ENCODE data around the gene CD80. TPM values are rescaled to one million over a fixed set of nuclear protein-coding genes. Genes with fewer than 3 reads are reported as not detected.

Gene CD80
- total RNA-seq, 1 donor from 2014 or later: not detected

DNA sequence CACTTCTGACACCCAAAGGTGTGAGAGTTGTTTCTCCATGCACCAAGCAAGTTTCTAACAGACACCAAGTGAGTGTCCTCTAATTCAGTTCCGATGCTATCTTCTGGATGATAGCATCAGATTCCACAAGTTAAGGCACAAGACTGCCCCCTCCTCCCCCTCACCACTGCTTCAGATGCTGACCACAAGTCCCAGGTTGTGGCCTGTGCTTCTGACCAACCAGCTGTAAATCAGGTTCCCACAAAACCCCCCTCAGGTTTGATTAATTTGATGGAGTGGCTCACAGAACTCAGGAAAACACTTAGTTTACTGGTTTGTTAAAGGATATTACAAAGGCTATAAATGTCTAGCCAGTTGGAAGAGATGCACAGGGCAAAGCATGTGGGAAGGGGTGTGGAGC lies 31.3 kb upstream of the CD80 start:
- no peak for DNase-seq
- Mint-ChIP-seq H3K4me1 (ENCODE audit: low read depth, unreplicated experiment) (no peaks in the 10 kb centered on the region), H3K27me3 (ENCODE audit: unreplicated experiment) (no peaks in the 10 kb centered on the region), H3K27ac (ENCODE audit: unreplicated experiment) (no peak overlapping the region), H3K9me3 (ENCODE audit: unreplicated experiment) (no peaks in the 10 kb centered on the region), H3K4me3 (ENCODE audit: unreplicated experiment) (no peak overlapping the region), H3K36me3 (ENCODE audit: unreplicated experiment) (no peaks in the 10 kb centered on the region)
- TF ChIP-seq, protein P1, sequence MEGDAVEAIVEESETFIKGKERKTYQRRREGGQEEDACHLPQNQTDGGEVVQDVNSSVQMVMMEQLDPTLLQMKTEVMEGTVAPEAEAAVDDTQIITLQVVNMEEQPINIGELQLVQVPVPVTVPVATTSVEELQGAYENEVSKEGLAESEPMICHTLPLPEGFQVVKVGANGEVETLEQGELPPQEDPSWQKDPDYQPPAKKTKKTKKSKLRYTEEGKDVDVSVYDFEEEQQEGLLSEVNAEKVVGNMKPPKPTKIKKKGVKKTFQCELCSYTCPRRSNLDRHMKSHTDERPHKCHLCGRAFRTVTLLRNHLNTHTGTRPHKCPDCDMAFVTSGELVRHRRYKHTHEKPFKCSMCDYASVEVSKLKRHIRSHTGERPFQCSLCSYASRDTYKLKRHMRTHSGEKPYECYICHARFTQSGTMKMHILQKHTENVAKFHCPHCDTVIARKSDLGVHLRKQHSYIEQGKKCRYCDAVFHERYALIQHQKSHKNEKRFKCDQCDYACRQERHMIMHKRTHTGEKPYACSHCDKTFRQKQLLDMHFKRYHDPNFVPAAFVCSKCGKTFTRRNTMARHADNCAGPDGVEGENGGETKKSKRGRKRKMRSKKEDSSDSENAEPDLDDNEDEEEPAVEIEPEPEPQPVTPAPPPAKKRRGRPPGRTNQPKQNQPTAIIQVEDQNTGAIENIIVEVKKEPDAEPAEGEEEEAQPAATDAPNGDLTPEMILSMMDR (IDR thresholded peaks at IDR 0.05; ENCODE audit: partially characterized antibody, unreplicated experiment): no peak

DNA sequence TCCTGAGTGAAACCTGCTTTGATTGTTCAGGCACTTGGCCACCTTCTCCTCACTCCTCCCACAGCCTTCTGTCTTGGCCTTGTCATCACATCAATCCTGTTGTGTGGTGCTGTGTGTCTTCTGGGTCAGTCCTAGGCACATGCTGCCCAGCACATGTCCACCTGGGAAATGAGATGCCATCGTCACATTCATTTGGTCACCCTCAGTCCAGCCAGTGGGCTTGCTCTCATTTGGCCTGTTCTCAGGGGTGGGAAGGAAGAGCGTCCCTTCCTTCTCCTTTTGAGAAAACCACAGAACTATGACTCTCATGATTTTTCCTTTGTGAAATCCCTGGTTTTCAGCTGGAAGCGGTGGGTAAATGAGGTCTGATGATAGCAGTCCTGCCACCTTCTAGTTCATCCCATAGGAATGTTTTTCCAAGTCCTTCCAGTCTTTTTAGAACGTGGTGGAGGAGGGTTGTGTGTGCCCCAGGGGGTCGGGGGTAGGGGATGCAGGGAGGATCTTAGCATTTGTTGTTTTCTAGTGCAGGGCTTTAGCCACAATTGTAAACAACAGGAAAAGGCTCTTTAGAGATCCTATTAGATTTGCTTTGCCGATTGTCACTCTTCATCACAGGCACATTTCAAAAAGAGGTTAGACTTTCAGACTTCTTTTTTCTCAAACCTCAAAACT lies 29.8 kb upstream of the CD80 start:
- TF ChIP-seq, protein P1 (IDR thresholded peaks at IDR 0.05; ENCODE audit: partially characterized antibody, unreplicated experiment): no peak
- H3K4me1 Mint-ChIP-seq (ENCODE audit: low read depth, unreplicated experiment): no peaks in the 10 kb centered on the region
- H3K36me3 Mint-ChIP-seq (ENCODE audit: unreplicated experiment): no peaks in the 10 kb centered on the region
- no peaks in the 10 kb centered on the region for H3K9me3 Mint-ChIP-seq (ENCODE audit: unreplicated experiment)
- H3K27me3 Mint-ChIP-seq (ENCODE audit: unreplicated experiment): no peaks in the 10 kb centered on the region
- H3K27ac Mint-ChIP-seq (ENCODE audit: unreplicated experiment): no peak overlapping the region
- DNase-seq: no peak
- no peak overlapping the region for H3K4me3 Mint-ChIP-seq (ENCODE audit: unreplicated experiment)

DNA sequence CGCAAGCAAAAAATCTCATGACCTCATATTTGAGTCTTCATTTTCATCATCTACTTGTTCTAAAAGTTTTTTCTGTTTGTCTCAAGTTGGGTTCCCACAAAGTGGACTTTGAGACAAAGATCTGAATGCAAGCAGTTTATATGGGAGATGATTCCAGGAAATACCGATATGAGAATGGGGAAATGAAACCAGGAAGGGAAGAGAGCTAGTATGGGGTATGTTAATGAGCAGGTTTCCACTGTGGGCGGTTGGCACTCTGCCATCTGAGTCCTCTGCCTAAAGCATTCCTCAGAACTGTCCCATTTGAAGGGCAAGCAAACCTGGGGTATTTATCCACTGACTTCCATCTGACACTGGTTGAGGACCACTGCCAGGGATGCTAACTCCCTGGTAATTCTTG lies 28.7 kb upstream of the CD80 start:
- Mint-ChIP-seq H3K27ac (ENCODE audit: unreplicated experiment) (no peak overlapping the region), H3K9me3 (ENCODE audit: unreplicated experiment) (no peaks in the 10 kb centered on the region), H3K4me1 (ENCODE audit: low read depth, unreplicated experiment) (no peaks in the 10 kb centered on the region), H3K4me3 (ENCODE audit: unreplicated experiment) (no peak overlapping the region), H3K27me3 (ENCODE audit: unreplicated experiment) (no peaks in the 10 kb centered on the region), H3K36me3 (ENCODE audit: unreplicated experiment) (no peaks in the 10 kb centered on the region)
- no peak for DNase-seq
- TF ChIP-seq, protein P1 (IDR thresholded peaks at IDR 0.05; ENCODE audit: partially characterized antibody, unreplicated experiment): no peak

DNA sequence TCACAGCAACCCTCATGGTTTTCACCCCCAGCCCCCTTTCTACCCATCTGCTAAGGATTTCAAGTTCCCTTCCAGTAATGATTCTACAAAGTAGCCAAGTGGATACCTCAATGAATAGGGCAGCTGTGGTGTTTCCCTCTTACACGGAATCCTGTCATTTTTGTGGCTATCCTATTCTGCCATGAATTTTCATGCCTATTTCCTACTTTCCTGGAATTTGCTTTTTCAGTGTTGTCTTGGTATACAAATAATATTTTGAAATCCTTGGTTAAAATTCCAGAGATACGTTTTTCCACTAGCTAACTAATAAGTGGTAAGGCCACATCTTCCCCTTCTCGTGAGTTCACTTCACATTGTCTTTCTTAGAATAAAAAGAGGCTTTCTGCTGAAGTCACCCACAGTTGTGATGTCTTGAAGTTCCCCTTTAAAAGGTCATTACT lies 27.3 kb upstream of the CD80 start:
- Mint-ChIP-seq H3K4me1 (ENCODE audit: low read depth, unreplicated experiment) (no peaks in the 10 kb centered on the region), H3K36me3 (ENCODE audit: unreplicated experiment) (no peaks in the 10 kb centered on the region), H3K27me3 (ENCODE audit: unreplicated experiment) (no peaks in the 10 kb centered on the region), H3K9me3 (ENCODE audit: unreplicated experiment) (no peaks in the 10 kb centered on the region), H3K27ac (ENCODE audit: unreplicated experiment) (no peak overlapping the region), H3K4me3 (ENCODE audit: unreplicated experiment) (no peak overlapping the region)
- DNase-seq: no peak
- TF ChIP-seq, protein P1 (IDR thresholded peaks at IDR 0.05; ENCODE audit: partially characterized antibody, unreplicated experiment): no peak

DNA sequence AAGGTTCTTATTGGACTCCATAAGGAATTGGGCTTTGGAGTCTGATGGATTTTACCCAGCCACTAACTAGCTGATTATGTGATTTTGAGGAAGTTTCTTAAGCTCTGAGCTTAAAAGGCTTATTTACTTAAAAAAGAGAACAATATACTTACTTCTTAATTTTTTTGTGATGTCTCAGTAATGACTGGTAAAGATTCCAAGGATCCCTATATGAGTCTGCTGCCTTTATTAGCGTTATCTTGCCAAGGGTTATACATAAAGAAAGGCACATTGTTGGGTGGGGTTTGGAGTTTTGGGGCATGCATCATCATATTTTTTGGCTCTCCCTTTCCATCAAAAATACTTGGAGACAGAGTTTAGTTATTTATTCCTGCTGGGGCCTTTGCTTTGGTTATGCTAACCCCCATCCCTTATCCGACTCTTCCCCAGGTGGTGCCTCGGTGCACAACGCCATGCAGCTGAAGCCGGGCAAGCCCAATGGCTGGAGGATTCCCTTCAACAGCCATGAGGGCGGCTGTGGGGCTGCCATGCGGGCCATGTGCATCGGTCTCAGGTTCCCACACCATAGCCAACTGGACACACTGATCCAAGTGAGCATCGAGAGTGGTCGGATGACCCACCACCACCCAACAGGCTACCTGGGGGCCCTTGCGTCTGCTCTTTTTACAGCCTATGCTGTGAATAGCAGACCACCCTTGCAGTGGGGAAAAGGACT lies 26.6 kb upstream of the CD80 start:
- Mint-ChIP-seq H3K36me3 (ENCODE audit: unreplicated experiment) (no peaks in the 10 kb centered on the region), H3K4me3 (ENCODE audit: unreplicated experiment) (no peak overlapping the region), H3K27ac (ENCODE audit: unreplicated experiment) (no peak overlapping the region), H3K4me1 (ENCODE audit: low read depth, unreplicated experiment) (no peaks in the 10 kb centered on the region), H3K27me3 (ENCODE audit: unreplicated experiment) (no peaks in the 10 kb centered on the region), H3K9me3 (ENCODE audit: unreplicated experiment) (no peaks in the 10 kb centered on the region)
- TF ChIP-seq, protein P1 (IDR thresholded peaks at IDR 0.05; ENCODE audit: partially characterized antibody, unreplicated experiment): no peak
- no peak for DNase-seq

Data from glutamatergic neuron (in vitro differentiated cells).